GM19025 (cell line): ENCODE results near the gene TGFB2.

Source experiments
- ATAC-seq: cut with Tn5 transposase; IDR thresholded peaks from one replicate; pipeline ENCODE4 v1.9.1; 2021; ENCODE audit warnings: mild to moderate bottlenecking, low read depth, moderate library complexity; ENCODE audit not compliant: unreplicated experiment

The TGFB2 gene

GRCh38 chr1:218454700-218455282 is 109.7 kb downstream of the TGFB2 start:
- ATAC-seq, result no peak

GRCh38 chr1:218456444-218456843 is 111.3 kb downstream of the TGFB2 start:
- ATAC-seq, result no peak

- ATAC-seq, result no peak
Measured at GRCh38 chr1:218459450-218459849, 114.3 kb downstream of the TGFB2 start.

- ATAC-seq, result no peak
Measured at GRCh38 chr1:218459878-218460711, 115.0 kb downstream of the TGFB2 start.

GRCh38 chr1:218461351-218461750 is 116.2 kb downstream of the TGFB2 start:
- no peak for ATAC-seq

- no peak for ATAC-seq
Measured at GRCh38 chr1:218462116-218462515, 117.0 kb downstream of the TGFB2 start.

- ATAC-seq, result no peak
Measured at GRCh38 chr1:218462587-218462986, 117.5 kb downstream of the TGFB2 start.

- no peak for ATAC-seq
Measured at GRCh38 chr1:218463194-218464156, 118.3 kb downstream of the TGFB2 start.

GRCh38 chr1:218464871-218465270 is 119.7 kb downstream of the TGFB2 start:
- ATAC-seq, result no peak

- ATAC-seq, result no peak
Measured at GRCh38 chr1:218466341-218467010, 121.3 kb downstream of the TGFB2 start.

GRCh38 chr1:218467101-218468072 is 122.3 kb downstream of the TGFB2 start:
- ATAC-seq, result no peak

GRCh38 chr1:218468711-218469110 is 123.6 kb downstream of the TGFB2 start:
- no peak for ATAC-seq

- ATAC-seq, result no peak
Measured at GRCh38 chr1:218472885-218473284, 127.7 kb downstream of the TGFB2 start.

- no peak for ATAC-seq
Measured at GRCh38 chr1:218473522-218473921, 128.4 kb downstream of the TGFB2 start.

- no peak for ATAC-seq
Measured at GRCh38 chr1:218474128-218474527, 129.0 kb downstream of the TGFB2 start.

GRCh38 chr1:218475275-218475674 is 130.1 kb downstream of the TGFB2 start:
- no peak for ATAC-seq

GRCh38 chr1:218475699-218476098 is 130.6 kb downstream of the TGFB2 start:
- ATAC-seq, result no peak

GRCh38 chr1:218476385-218476784 is 131.2 kb downstream of the TGFB2 start:
- ATAC-seq, result no peak

GRCh38 chr1:218478336-218478735 is 133.2 kb downstream of the TGFB2 start:
- ATAC-seq, result no peak
